ENCODE data around the gene SPSB3. TPM values are rescaled to one million over a fixed set of nuclear protein-coding genes. Genes with fewer than 3 reads are reported as not detected.

Gene SPSB3
- total RNA-seq, 1 donor from 2014 or later = 44.2 TPM

DNA sequence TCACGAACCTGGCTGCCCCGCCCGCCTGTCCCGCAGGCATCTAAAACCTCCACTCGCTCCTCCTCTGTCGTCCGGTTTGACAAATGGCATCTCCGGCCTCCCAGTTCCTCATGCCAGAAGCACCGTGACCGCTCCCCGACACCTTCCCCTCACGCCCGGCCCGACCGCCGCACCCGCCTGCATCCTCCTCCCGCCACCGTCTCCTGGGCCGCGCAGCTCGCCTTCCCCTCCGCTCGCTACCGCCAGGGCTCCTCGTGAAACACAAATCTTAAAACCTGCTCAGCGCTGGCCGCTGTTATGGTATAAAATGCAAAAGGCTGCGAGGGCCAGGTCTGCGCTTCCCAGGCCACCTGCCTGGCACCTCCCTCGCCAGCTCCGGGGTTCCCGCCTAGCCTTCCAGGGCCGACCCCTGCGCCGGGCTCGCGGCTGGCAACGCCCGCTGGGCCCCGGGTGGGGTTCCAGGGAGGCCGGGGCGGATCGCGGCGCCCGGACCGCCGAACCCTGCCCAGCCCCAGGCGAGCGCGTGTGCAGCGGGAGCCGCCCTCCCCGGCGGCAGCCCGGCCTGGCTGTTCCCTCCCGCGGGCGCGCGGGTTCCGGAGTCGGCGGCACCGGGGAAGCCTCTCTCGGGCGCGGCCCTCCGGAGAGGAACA, 488 bp downstream of the SPSB3 start:
- Histone ChIP-seq H3K4me3 (peak overlapping the region; percentile 91), H3K27me3 (ENCODE audit: low read depth) (no peaks in the 10 kb centered on the region), H3K4me1 (peaks cover 41% of the 10 kb centered on the region), H3K36me3 (peaks cover 50% of the 10 kb centered on the region), H3K27ac (peak overlapping the region; percentile 90), H3K9me3 (no peaks in the 10 kb centered on the region)
- intact Hi-C loops (cut with DNase I) = no loop called here
- TF ChIP-seq, protein P1, sequence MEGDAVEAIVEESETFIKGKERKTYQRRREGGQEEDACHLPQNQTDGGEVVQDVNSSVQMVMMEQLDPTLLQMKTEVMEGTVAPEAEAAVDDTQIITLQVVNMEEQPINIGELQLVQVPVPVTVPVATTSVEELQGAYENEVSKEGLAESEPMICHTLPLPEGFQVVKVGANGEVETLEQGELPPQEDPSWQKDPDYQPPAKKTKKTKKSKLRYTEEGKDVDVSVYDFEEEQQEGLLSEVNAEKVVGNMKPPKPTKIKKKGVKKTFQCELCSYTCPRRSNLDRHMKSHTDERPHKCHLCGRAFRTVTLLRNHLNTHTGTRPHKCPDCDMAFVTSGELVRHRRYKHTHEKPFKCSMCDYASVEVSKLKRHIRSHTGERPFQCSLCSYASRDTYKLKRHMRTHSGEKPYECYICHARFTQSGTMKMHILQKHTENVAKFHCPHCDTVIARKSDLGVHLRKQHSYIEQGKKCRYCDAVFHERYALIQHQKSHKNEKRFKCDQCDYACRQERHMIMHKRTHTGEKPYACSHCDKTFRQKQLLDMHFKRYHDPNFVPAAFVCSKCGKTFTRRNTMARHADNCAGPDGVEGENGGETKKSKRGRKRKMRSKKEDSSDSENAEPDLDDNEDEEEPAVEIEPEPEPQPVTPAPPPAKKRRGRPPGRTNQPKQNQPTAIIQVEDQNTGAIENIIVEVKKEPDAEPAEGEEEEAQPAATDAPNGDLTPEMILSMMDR (IDR thresholded peaks at IDR 0.05) = no peak
- no peak for DNase-seq
- ATAC-seq = peak; percentile 5 to 31

DNA sequence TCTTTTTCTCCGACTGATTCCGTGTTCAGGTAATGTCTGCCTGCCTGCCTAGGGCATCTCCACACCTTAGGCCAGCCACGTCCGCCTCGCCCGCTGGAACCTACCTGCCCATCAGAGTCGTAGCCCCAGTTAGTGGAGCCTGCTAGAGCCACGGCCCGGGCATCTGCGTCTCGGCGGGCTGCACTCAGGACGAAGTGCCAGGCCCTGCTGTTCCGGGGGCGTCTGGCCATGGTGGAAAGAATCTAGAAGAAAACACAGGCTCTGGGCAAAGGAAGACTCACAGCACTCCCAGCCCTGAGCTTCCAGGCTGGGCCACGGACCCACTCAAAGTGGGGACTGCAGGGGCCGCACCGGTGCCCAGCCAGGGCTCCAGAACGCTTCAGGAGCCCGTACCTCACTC, 1.1 kb downstream of the SPSB3 start:
- peaks cover 50% of the 10 kb centered on the region for H3K36me3 ChIP-seq
- intact Hi-C loops (cut with DNase I) = no loop called here
- TF ChIP-seq, protein P1 (IDR thresholded peaks at IDR 0.05) = no peak
- no peak for DNase-seq
- no peaks in the 10 kb centered on the region for H3K9me3 ChIP-seq
- H3K27ac ChIP-seq = peak overlapping the region; percentile 90
- peaks cover 41% of the 10 kb centered on the region for H3K4me1 ChIP-seq
- H3K4me3 ChIP-seq = peak overlapping the region; percentile 91
- H3K27me3 ChIP-seq (ENCODE audit: low read depth) = no peaks in the 10 kb centered on the region
- no peak for ATAC-seq

DNA sequence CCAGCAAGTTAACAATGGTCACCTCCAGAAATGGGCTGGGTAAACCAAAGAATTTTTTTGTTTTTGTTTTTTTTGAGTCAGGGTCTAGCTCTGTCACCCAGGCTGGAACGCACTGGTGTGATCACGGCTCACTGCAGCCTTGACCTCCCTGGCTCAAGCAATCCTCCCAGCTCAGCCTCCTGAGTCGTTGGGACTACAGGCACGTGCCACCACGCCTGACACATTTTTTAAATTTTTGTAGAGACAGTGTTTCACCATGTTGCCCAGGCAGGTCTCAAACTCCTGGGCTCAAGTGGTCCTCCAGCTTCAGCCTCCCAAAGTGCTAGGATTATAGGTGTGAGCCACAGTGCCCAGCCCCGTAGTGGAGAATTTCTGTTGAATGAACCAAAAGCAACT, 1.7 kb downstream of the SPSB3 start:
- no peak overlapping the region for H3K4me3 ChIP-seq
- intact Hi-C loops (cut with DNase I) = no loop called here
- no peaks in the 10 kb centered on the region for H3K27me3 ChIP-seq (ENCODE audit: low read depth)
- ATAC-seq = no peak
- DNase-seq = no peak
- H3K9me3 ChIP-seq = no peaks in the 10 kb centered on the region
- no peak overlapping the region for H3K27ac ChIP-seq
- H3K4me1 ChIP-seq = peaks cover 41% of the 10 kb centered on the region
- peaks cover 50% of the 10 kb centered on the region for H3K36me3 ChIP-seq
- TF ChIP-seq, protein P1 (IDR thresholded peaks at IDR 0.05) = no peak

DNA sequence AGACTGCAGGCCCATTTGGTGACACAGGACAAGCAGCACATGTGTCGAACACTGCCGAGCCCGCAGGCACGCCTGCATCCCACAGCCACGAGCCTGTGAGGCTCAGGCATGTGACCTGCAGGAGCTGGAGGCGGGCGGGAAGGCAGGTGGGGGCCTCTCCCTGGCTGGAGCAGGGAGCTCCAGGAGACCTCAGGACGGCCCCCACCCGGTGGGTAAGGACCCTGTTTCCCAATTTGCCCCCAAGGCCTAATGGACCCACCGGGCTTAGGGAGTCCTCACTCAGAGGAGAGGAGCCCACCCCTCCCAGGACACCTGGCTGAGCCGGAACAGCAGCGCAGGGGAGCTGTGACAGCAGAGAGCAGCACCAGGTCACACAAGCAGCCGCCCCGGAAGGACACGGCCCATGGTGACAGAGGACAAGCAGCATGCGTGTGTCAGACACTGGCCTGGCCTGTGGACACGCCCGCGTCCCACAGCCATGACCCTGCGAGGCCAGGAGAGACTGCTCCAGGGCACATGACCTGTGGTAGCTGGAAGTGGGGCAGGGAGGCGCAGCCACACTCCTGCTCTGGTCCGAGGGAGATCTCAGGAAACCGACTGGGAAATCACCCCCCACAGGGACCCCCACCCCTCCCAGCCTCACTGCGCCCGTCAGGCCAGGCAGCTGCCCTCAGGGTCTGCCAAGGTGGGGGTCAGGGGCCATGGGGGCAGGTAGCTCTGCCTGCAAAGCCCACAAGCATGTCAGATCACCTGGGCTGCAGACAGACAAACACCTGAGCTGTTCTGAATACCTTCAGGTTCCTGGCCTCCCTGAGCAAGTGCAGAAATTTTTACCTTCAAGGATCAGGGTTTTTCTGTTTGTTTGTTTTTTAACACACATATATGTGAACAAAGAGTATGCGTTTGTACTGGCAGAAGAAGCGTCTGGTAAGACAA, 2.4 kb downstream of the SPSB3 start:
- no peak overlapping the region for H3K27ac ChIP-seq

DNA sequence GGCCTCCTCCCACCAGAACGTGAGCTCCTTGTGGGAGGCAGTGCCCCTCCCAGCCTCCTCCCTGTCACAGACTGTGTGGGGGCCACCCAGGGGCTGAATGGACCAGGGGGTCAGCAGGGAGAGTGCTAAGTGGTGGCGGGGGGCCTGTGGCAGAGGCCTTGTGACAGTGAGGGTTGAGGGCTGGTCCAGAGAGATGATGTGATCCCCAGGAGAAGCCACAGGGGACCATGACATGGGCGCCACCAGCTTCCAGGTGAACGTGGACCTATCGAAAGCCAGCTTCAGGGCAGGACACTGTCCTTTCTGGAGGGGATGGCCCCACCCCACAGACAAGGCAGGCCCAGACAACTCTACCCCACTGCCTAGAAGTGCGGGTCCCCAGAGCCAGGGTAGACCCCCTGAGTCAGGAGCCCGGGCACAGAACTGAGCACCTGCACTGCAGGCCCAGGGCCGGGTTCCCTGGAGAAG, 3.1 kb downstream of the SPSB3 start:
- no peaks in the 10 kb centered on the region for H3K27me3 ChIP-seq (ENCODE audit: low read depth)
- no peak for DNase-seq
- H3K4me3 ChIP-seq = no peak overlapping the region
- no peak overlapping the region for H3K27ac ChIP-seq
- intact Hi-C loops (cut with DNase I) = no loop called here
- H3K9me3 ChIP-seq = no peaks in the 10 kb centered on the region
- TF ChIP-seq, protein P1 (IDR thresholded peaks at IDR 0.05) = no peak
- no peak for ATAC-seq
- H3K36me3 ChIP-seq = peaks cover 55% of the 10 kb centered on the region
- peaks cover 38% of the 10 kb centered on the region for H3K4me1 ChIP-seq

More for the DNA sequence above, 2.4 kb downstream of the SPSB3 start:
- Histone ChIP-seq H3K9me3 (no peaks in the 10 kb centered on the region), H3K4me1 (peaks cover 38% of the 10 kb centered on the region), H3K36me3 (peaks cover 55% of the 10 kb centered on the region), H3K4me3 (no peak overlapping the region), H3K27me3 (ENCODE audit: low read depth) (no peaks in the 10 kb centered on the region)
- intact Hi-C loops (cut with DNase I) = no loop called here
- TF ChIP-seq, protein P1 (IDR thresholded peaks at IDR 0.05) = no peak
- DNase-seq (no peak), ATAC-seq (no peak)
